Colon (tissue), 2 donors: Measurements from ENCODE around the gene PPFIA4.

Experiments
- FAIRE-seq: peaks from 2 replicates; lab custom pipeline; 2012; peaks lifted over from hg19 to GRCh38; lab: Jason Lieb, UNC
- donor health status: control.
- donor health status: control.

Gene PPFIA4

DNA sequence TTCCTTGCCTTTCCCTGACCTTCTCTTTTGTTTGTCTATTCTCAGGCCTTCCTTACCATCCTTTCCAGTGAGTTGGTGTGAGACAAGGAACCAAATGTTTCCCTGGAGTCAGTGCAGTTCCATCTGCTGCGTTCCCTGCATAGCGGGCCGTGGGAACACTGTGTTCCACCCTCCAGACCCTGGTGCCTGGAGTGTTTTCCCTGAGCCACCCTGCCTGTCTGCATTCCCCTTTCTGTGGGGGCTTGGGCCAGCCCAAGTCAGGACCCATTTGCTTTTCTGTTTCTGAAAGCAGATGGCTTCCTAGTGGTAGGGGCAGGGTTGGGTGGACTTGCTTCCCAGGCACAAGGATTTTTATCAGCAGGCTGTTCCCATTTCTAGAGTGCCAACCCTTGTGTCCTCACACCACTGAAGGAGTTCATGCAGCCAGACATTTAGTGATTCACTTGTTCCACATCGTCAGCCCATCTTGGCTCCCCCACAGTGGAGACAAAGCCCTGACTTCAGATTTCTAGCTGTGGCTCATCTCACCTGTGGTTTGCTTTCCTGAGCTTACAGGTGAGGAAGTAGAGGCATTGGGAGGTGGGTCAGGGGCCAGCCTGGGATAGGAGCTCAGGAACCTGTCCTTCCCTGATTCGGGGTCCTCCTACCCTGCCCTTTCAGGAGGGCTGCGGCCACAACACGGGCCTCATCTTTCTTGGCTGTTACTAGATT, 73.7 kb downstream of the PPFIA4 start:
- FAIRE-seq = no peak

DNA sequence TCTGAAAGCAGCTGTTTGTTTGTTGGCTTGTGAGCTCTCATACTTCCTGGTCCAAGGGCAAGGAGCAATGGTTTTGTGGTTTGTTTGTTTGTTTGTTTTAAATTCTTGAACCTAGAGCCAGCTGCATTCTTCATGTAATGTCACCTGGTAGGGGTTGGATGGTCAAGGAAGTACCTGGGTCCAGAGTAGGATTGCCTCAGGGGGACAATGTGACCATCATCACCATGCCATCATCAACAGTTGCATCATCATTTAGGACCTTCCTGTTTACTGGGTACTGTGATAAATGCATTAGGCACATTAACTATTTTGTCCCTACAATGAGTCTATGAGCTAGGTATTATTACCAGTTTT, 74.2 kb downstream of the PPFIA4 start:
- FAIRE-seq = no peak

- FAIRE-seq = no peak
Measured at GRCh38 chr1:203101813-203102634, 75.7 kb downstream of the PPFIA4 start.

DNA sequence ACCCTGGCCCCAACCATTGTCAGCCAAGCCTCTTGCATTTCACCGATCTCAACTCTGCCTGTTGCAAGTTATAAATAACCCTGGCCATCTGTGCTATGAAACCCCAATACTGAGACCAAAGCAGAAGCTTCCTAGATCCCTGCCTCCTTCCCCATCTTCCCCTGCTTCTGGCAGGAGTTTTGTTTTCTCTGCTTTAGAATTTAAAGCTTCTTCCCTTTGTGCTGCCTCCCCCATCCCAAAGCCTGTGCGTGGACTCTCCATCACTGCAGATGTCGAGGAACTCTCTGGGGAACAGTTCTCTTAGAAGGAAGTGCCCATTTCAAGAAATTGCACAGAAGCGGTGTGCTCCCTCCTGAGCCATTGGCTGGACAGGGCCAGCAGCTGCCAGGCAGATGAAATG, 76.9 kb downstream of the PPFIA4 start:
- no peak for FAIRE-seq

DNA sequence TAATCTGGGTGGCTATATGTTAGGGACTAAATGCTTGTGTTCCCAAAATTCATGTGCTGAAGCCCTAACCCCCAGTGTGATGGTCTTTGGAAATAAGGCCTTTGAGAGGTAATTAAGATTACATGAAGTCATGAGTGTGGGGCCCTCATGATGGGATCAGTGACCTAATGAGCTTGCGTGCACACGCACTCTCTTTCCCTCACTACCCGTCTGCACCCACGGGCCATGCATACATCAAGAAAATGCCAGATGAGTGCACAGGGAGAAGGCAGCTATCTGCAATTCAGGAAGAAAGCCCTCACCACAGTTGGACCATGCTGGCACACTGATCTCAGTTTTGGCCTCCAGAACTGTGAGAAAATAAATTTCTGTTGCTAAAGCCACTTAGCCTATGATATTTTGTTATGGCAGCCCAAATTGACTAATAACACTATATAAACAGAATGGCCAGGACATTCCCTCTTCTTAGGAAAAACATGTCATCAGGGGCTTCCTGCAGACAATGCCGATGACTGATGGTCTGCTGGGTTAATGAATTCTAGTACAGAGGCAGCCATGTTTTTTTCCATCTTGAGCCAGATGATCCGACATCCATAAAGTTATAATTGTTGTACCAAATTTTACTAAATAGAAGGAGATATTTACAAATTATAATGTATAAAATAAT, 77.7 kb downstream of the PPFIA4 start:
- FAIRE-seq = no peak

DNA sequence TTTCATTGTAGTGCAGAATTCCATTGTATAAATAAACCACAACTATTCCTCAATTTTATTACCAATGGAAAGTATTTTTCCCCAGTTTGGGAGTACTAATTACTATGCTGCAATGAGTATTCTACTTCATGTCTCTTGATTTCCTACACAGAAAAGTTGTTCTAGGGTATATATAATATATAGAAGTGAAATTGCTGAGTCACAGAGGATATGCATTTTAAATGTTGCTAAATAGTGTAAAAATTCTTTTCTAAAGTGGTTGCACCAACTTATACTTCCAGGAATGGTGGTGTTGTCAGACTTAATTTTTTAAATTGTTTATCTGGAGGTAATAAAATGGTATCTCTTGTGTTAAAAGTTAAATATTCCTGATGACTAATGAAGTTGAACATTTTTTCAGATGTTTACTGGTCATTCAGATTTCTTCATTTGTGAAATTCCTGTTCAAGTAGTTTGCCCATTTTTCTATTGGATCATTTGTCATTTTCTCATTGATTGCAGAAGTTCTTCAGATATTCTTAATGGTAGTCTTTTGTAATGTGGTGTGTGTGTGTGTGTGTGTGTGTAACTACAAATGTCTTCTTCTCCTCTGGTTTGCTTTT, 78.6 kb downstream of the PPFIA4 start:
- no peak for FAIRE-seq

GRCh38 chr1:203112475-203112874, 86.2 kb downstream of the PPFIA4 start:
- no peak for FAIRE-seq

- no peak for FAIRE-seq
Measured at GRCh38 chr1:203113308-203113707, 87.0 kb downstream of the PPFIA4 start.

GRCh38 chr1:203114202-203114601, 87.9 kb downstream of the PPFIA4 start:
- FAIRE-seq = no peak

GRCh38 chr1:203116091-203116820, 90.0 kb downstream of the PPFIA4 start:
- FAIRE-seq = no peak

DNA sequence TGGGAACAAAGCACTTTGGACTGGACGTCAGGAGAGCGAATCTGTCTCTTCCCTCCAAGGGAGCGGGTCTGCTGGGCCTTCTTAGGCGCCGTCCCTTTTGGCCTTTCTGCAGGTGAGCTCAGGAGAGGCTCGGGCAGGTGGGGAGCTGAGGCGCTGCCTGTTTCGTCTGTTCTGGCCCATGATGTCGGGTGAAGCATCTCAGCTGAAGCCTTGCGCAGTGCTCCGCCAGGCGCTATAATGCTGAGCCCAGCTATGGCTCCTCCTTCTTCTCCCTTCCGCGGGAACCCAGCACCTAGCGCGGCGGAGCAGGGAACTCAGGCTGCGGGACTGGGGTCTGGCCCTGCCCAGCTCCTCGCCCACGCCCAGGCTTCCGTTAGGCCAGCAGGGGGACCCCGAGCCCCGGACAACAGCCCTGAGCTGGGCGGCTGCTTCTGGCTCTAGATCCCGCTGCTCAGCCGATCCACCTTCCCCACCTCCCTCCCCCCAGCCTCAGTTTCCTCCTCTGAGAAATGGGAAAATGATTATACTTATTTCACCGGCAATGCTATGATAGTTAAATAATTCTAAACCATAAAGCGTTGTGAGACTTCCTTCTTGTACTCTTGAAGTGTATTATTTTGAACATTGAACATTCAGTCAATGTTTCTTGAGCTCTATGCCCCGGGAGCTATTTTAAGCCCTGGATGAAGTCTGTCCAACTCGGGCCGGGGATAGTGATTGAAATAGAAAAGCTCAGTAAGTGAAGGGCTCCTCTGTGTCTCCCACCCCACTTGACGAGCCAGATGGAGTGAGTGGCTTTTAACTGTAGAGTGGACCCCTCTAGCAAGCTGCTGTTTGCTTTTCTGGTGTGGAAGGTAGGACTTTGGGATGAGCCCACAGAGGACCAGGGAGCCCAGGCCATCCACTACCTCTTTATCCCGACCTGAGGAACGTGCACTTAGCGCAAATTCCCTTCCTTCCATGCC, 91.6 kb downstream of the PPFIA4 start:
- no peak for FAIRE-seq

DNA sequence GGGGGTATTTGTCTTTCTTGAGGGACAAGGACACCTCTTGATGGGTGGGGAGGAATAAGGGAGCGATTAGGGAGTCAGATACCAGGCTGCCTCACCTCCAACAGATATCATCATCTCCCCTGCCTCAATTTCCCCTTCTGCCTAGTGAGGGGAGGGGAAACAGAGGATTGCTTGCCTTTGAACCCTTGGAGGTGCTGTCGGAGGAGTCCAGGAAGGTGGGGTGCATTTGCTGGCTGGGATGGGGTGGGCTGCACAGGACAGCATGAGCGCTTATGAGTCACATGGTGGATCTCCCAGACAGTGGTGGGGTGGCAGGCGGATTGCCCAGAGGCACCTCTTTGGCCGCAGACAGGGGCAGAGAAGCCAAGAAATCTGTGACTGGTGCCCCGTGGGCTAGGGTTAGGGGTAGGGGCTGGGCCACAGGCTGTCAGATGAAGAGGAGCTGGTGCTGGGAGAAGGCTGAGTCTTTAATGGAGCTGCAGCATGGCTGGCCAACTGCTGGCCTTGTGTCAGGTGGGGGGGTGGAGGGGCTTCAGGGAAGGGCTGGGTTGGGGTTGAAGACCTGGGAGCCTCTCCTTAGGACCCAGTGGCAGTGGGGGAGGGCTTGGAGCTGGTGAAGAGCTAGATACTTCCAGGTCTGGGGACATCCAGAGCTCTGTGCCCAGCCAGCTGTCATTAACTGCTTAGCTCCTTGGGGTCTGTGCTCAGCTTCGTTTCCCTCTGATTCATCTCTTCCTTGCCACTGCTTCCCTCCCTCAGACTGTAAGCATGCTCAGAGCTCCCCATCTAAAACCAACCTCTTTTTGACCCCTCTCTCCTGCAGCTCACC, 94.2 kb downstream of the PPFIA4 start:
- no peak for FAIRE-seq

DNA sequence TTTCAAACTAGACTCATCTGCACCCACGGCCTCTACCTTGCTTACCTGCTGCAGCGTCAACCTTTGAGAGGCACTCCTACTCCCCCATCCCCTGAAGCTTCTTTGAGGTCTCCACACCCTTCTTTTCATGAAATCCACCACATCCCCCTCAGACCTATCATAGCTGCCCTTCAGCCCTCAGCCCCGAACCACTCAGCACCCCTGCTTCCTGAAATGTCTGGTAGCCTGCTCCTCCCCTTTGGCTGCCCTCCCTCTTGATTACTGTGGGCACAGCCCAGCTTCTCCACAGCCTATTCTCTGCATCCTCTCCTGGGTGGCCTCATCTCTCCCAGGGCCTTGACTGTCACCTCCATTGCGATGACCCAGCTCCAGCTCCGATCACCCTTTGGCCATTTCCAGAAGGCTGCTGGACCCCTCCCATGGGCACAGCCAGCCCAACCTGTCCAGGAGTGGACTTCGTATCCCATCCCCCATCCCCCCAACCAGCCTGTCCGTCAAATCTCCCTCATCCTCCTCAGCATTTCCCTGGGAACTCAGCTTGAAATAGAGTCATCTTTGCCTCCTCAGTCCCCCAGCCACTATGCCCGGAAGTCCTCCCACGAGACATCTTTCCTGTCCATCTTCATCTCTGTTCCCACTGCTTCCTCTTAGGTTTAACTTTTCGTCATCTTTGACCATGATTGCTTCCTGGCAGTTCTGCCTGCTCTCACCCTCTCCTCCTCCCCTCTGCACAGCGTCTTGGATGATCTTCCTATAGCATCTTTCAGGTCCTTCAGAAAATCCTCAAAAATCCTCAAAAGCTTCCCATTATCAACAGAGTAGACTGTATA, 95.1 kb downstream of the PPFIA4 start:
- no peak for FAIRE-seq

DNA sequence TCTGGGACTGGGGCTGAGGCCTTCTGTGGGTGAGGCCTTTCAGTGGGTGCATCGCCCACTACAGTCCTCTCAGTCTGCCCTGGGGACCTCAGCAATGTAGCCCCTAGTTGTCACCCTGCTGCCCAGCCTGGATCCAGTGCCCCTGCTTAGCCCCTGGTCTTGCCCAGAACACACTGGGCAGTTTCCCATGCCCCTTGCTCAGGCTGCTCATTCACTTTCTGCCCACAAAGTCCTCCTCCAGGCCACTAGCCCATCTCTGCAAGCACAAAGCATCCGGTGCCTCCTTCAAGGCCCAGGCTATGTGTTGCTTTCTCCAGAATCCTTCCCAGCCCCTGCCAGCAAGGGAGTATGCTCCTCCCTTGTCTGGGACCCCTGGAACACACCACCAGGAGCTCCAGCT, 95.9 kb downstream of the PPFIA4 start:
- FAIRE-seq = no peak

DNA sequence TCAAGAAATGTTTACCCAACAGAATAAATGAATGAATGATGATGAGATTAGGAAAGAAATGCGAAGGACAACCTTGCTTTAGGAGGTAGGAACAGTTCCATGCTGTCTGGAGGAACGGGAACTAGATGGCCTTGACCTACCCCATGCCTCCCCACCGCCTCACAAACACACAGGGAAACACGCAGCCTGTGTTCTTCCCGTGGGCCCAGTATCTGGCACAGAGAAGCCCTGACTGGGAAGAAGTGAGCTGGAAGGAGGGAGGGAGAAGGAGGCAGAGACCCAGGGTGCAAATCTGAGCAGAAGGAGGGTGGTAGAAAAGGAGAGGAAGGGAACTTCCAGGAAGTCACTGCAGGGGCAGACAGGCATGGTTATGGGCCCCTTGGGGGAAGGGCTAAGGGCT, 97.7 kb downstream of the PPFIA4 start:
- FAIRE-seq = no peak

DNA sequence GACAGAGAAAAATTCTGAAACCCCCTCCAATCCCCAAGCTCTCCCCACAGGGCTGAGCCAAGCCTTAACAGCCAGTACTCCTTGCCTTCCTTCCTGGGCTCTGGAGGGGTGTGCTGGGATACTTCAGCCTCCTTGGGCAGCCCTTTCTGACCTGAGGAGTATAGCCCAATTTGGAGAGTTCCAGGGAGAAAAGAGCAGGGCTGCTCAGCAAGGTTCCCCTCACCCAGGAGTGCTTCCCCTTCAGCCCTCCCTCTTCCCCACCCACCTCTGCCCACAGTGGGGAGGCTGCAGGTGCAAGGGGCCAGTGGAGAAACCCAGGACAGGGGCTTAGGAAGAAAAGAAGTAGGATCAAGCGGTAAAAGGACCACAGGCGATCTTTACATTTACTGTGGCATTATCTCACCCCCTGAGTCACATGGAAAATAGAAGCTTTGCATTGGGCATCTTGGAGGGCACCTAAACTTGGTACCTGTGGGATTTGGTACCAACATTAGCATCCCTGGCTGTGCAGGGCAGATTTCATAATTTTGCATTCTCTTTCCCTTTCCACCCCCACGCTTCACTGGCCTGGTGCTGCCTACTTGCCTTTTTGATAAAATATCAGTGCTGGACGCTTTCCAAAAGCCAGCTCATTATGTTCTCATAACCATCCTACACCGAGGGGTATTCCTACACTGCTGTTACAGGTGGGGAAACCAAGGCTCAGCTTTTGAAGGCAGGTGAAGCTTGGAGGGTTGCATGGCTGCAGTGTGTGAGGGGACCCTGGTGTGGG, 98.4 kb downstream of the PPFIA4 start:
- no peak for FAIRE-seq

- no peak for FAIRE-seq
Measured at GRCh38 chr1:203126151-203126865, 100.0 kb downstream of the PPFIA4 start.
